ENCODE data around the gene EGR2.

DNA sequence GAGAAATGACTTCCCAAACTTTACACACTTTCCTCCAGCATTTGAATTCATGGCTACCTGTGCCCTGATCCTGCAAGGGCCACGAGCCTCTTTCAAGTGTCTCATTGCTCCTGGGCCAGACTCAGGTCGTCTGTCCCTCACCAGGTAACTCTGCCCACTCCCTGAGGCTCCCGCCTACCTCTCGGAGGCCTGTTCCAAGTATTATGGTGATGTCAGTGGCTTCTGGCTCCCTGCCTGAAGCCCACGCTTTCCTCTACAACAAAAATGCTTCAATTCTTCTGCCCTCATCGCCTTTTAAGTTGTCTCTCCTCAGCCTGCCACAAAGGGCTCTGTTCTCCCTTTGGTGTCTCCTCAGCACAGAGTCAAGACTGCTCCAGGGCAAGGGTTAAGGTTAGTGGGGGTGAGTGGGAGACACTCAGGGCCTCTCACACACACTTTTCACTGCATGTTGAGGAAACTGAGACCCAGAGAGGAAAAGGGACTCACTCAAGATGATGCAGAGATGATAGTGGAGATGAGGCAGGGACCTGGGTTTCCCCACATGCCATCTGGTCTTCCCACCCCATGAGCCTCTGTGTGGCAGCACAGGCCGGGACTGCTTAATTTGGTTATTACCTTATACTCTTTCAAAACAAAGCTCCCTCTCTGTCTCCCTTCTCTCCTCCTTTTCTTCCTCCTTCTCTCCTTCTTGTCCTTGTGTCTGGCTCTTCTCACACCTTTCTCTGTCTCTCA is 28.3 kb upstream of the EGR2 start:
- no peak for TF ChIP-seq CTCF (IDR thresholded peaks at IDR 0.05; ENCODE audit: extremely low read depth in 1 of 2, insufficient read depth in 1 of 2, low read depth in 1 of 2, low read length in 2 of 2)
- TF ChIP-seq POLR2A (IDR thresholded peaks at IDR 0.05; ENCODE audit: low read depth, low read length) = no peak
- TF ChIP-seq EZH2 (IDR thresholded peaks at IDR 0.05; ENCODE audit: borderline replicate concordance, low read depth, low read length, severe bottlenecking) = no peak
- TF ChIP-seq MAX (IDR thresholded peaks at IDR 0.05; ENCODE audit: insufficient read depth, insufficient read length) = no peak
- no peak for TF ChIP-seq FOS (IDR thresholded peaks at IDR 0.05; ENCODE audit: borderline replicate concordance, insufficient read depth, low read length)
- TF ChIP-seq POLR2AphosphoS5 (IDR thresholded peaks at IDR 0.05; ENCODE audit: insufficient read depth, low read depth, low read length) = no peak
